Right atrium auricular region (tissue), 2 donors: ENCODE measurements around the gene MEF2A. TPM values are rescaled to one million over a fixed set of nuclear protein-coding genes. Genes with fewer than 3 reads are reported as not detected.

Experiments used
- DNase-seq: peaks from one replicate; pipeline ENCODE4 v3.0.0-alpha.2; 2019; ENCODE audit warnings: low spot score
- H3K27ac ChIP-seq, 2 donors: fragments of 200-600 bp; sonication (generic); 1 replicate in 1 of 2; 2 replicates in 1 of 2; pipeline ENCODE4 v1.5.1; 2016 to 2019
- H3K27me3 ChIP-seq, 2 donors: fragments of 200-600 bp; sonication (generic); one replicate each; pipeline versions ENCODE4 v1.5.1 to v1.6.0; 2017 to 2019
- H3K36me3 ChIP-seq: fragments of 200-600 bp; sonication (generic); one replicate; pipeline ENCODE4 v1.5.1; 2016
- H3K4me1 ChIP-seq, 2 donors: fragments of 200-600 bp; sonication (generic); one replicate each; pipeline versions ENCODE4 v1.5.1 to v1.6.0; 2017 to 2019
- H3K4me3 ChIP-seq, 2 donors: fragments of 200-600 bp; sonication (generic); 1 replicate in 1 of 2; 2 replicates in 1 of 2; pipeline ENCODE4 v1.5.1; 2017 to 2019; ENCODE audit warnings: mild to moderate bottlenecking in 1 of 2, moderate library complexity in 1 of 2
- H3K9me3 ChIP-seq, 2 donors: fragments of 200-600 bp; sonication (generic); one replicate each; pipeline ENCODE4 v1.5.1; 2019
- CTCF ChIP-seq, 2 donors: fragments of 200-600 bp; sonication (generic); IDR thresholded peaks; one replicate each; pipeline ENCODE4 v1.5.1; 2019; ENCODE audit warnings: antibody characterized with exemption in 2 of 2
- total RNA-seq, 2 donors: library from RNA; depleted of rRNA; stranded (reverse); fragments of >200 nt; gene quantifications; one replicate each; pipeline ENCODE4 v1.1.0, GENCODE V29; 2016

MEF2A gene
- total RNA-seq, 2 donors from 2014 or later = 175 to 245 TPM

DNA sequence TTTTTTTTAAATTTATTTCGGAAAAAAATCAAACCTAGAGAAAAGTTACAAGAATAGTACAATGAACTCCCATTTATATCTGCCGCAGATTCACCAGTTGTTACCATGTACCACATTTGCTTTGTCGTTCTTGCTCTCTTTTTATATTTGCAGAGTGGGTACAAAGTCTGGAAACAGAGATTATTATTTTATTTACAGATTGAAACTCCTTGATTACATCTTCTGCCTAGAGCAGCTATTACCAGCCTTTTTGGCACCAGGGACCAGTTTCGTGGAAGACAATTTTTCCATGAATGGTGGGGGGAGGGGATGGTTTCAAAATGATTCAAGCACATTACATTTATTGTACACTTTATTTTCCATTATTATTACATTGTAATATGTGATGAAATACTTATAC is 8.3 kb downstream of the MEF2A start:
- Histone ChIP-seq H3K4me3 (no peak overlapping the region), H3K27me3 (no peaks in the 10 kb centered on the region), H3K4me1 (peaks cover 0 to 46% of the 10 kb centered on the region in 2 donors), H3K9me3 (no peaks in the 10 kb centered on the region), H3K36me3 (no peaks in the 10 kb centered on the region), H3K27ac (no peak overlapping the region)
- no peak for DNase-seq
- TF ChIP-seq CTCF (IDR thresholded peaks at IDR 0.05) = no peak

- no peak overlapping the region for H3K27ac ChIP-seq
- DNase-seq = no peak
- H3K4me1 ChIP-seq = peaks cover 0 to 46% of the 10 kb centered on the region in 2 donors
- H3K9me3 ChIP-seq = no peaks in the 10 kb centered on the region
- H3K36me3 ChIP-seq = no peaks in the 10 kb centered on the region
- H3K27me3 ChIP-seq = no peaks in the 10 kb centered on the region
- no peak for TF ChIP-seq CTCF (IDR thresholded peaks at IDR 0.05)
- no peak overlapping the region for H3K4me3 ChIP-seq
Observed at GRCh38 chr15:99574502-99574901, 8.7 kb downstream of the MEF2A start.

DNA sequence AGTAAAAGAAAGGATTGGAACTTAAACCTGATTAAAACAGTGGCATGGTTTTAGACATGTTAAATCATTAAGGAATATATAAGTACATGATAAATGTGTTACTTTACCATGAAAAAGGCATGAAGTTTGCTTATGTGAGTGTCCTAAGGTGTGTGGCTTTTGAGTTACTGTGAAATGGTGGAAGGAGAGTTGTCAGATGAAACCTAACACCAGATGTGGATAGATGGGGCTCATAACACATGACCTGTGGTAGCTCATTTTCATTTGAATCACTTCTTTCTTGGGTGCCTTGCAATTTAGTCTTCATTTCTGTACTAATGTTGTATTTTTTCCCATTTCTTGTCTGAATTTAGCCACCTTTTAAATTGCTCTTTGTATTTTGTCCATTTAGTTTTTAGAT is 13.0 kb downstream of the MEF2A start:
- Histone ChIP-seq H3K27ac (peak overlapping the region in 1 of 2 donors; percentile 33), H3K9me3 (no peaks in the 10 kb centered on the region), H3K36me3 (no peaks in the 10 kb centered on the region), H3K4me1 (peaks cover 0 to 62% of the 10 kb centered on the region in 2 donors), H3K27me3 (no peaks in the 10 kb centered on the region), H3K4me3 (no peak overlapping the region)
- DNase-seq = no peak
- TF ChIP-seq CTCF (IDR thresholded peaks at IDR 0.05) = no peak

DNA sequence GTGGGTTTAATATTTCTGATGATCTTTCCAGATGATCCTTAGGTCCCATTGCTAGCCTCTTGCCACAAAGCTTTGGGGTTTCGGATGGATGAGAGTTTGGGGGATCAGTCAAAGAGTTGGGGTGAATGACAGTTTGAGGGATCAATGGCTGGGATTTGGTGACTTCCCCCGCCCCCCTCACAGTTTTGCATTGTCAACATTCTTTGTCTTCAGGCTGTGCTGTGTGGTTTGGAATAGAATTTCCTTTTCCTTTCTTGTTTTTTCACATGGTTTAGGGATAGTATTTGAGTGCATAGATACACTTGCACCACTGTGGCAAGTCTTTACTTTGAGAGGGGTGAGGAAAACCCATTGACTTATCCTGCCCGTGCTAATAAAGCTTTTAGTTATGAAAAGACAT is 14.3 kb downstream of the MEF2A start:
- TF ChIP-seq CTCF (IDR thresholded peaks at IDR 0.05) = no peak
- Histone ChIP-seq H3K36me3 (no peaks in the 10 kb centered on the region), H3K4me3 (no peak overlapping the region), H3K27me3 (no peaks in the 10 kb centered on the region), H3K27ac (no peak overlapping the region), H3K9me3 (no peaks in the 10 kb centered on the region), H3K4me1 (peaks cover 0 to 62% of the 10 kb centered on the region in 2 donors)
- no peak for DNase-seq

DNA sequence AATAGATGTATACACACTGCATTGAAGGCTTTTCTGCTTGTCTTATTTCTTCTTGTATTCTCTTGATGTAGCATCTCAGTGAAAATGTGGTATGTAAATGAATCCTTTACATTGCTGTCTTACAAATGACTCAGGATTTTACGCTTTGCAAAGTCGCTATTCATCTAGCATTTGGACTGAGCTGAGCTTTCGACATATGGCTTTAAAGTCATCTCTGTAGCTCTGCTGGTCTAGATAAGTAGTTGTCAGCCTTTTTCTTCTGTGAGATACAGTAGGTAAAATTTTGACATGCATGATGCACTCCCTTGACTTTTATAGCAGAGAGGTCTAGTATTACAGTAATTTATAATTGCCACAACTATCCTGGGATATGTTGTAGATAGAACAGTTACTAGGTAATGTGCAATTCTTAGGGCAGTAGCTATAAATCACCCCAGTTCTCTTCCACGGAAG is 16.8 kb downstream of the MEF2A start:
- H3K27ac ChIP-seq = no peak overlapping the region
- no peaks in the 10 kb centered on the region for H3K27me3 ChIP-seq
- no peak for DNase-seq
- peaks cover 0 to 20% of the 10 kb centered on the region in 2 donors for H3K9me3 ChIP-seq
- TF ChIP-seq CTCF (IDR thresholded peaks at IDR 0.05) = no peak
- H3K36me3 ChIP-seq = no peaks in the 10 kb centered on the region
- peaks cover 0 to 54% of the 10 kb centered on the region in 2 donors for H3K4me1 ChIP-seq
- no peak overlapping the region for H3K4me3 ChIP-seq

GRCh38 chr15:99584081-99584600 is 18.4 kb downstream of the MEF2A start:
- H3K36me3 ChIP-seq = no peaks in the 10 kb centered on the region
- no peak overlapping the region for H3K4me3 ChIP-seq
- H3K27ac ChIP-seq = no peak overlapping the region
- DNase-seq = no peak
- no peaks in the 10 kb centered on the region for H3K27me3 ChIP-seq
- H3K4me1 ChIP-seq = peaks cover 0 to 38% of the 10 kb centered on the region in 2 donors
- peaks cover 0 to 21% of the 10 kb centered on the region in 2 donors for H3K9me3 ChIP-seq
- TF ChIP-seq CTCF (IDR thresholded peaks at IDR 0.05) = no peak
